HepG2 (cell line): ENCODE data around the gene PARP8. TPM values are rescaled to one million over a fixed set of nuclear protein-coding genes. Genes with fewer than 3 reads are reported as not detected.

Experiments used
- ATAC-seq: fragments of 200-7000 bp; cut with Tn5 transposase; 3 replicates; pipeline ENCODE4 v1.9.1; 2020; ENCODE audit warnings: mild to moderate bottlenecking, moderate library complexity
- BruUV-seq: library from RNA; stranded (reverse); fragments of 400-500 nt; replicated peaks from 2 replicates; lab custom pipeline; 2021; lab: Mats Ljungman, UMichigan
- CTCF ChIA-PET: fragments of 300-600 bp; formaldehyde crosslinking; extraction: SDS; loops from one replicate; lab custom pipeline; 2021; ENCODE audit warnings: low total read pairs, inconsistent platforms, low intra/inter-chr PET ratio; lab: Yijun Ruan, JAX
- POLR2A ChIA-PET: fragments of 350-600 bp; sonication (Branson Sonifier 250); formaldehyde crosslinking; loops from one replicate; lab custom pipeline; 2020; ENCODE audit warnings: antibody characterized with exemption, inconsistent platforms; lab: Yijun Ruan, JAX
- DNase-seq: peaks from one replicate; pipeline ENCODE4 v3.0.0-alpha.2; 2015; ENCODE audit warnings: low spot score
- FAIRE-seq: peaks from 3 replicates; lab custom pipeline; 2011; peaks lifted over from hg19 to GRCh38; lab: Jason Lieb, UNC
- H2AFZ ChIP-seq: one replicate; pipeline ENCODE4 v1.6.1; 2011; ENCODE audit warnings: low read length, inconsistent platforms
- H3K27ac ChIP-seq: fragments of 300-600 bp; 3 replicates; pipeline ENCODE4 v1.8.0; 2011; ENCODE audit warnings: mixed run types, mild to moderate bottlenecking, mixed read lengths, low read length, inconsistent platforms; ENCODE audit not compliant: insufficient read depth; ENCODE audit errors: extremely low read length
- H3K27me3 ChIP-seq, 2 experiments: fragments of 200-600 bp in 1 of 2; 2 replicates in 1 of 2; 3 replicates in 1 of 2; pipeline versions ENCODE4 v1.6.0 to v1.8.0; 2011; ENCODE audit warnings: low read length in 2 of 2, mild to moderate bottlenecking in 2 of 2, moderate library complexity in 2 of 2, inconsistent platforms in 1 of 2; ENCODE audit not compliant: insufficient read depth in 2 of 2, control insufficient read depth in 1 of 2
- H3K36me3 ChIP-seq, 2 experiments: fragments of 200-600 bp in 1 of 2; replicated peaks in 1 of 2; 2 replicates in 1 of 2; 3 replicates in 1 of 2; pipeline versions ENCODE4 v1.5.1 to v1.8.0; 2011; ENCODE audit warnings: low read length in 2 of 2, inconsistent platforms in 1 of 2; ENCODE audit not compliant: insufficient read depth in 2 of 2, control insufficient read depth in 1 of 2
- H3K4me1 ChIP-seq: 2 replicates; pipeline ENCODE4 v1.5.1; 2012; ENCODE audit warnings: low read length, inconsistent platforms; ENCODE audit not compliant: insufficient read depth
- H3K4me2 ChIP-seq: 2 replicates; pipeline ENCODE4 v1.6.0; 2011; ENCODE audit warnings: low read depth, low read length, inconsistent platforms
- H3K4me3 ChIP-seq, 3 experiments: fragments of 200-600 bp in 1 of 3; sonication (generic), shearing (Covaris generic) in 1 of 3; replicated peaks in 1 of 3; 2 replicates each; pipeline ENCODE4 v1.5.1; 2011 to 2016; ENCODE audit warnings: low read length in 3 of 3, inconsistent platforms in 2 of 3, low read depth in 2 of 3, mild to moderate bottlenecking in 2 of 3, control low read depth in 1 of 3, mixed read lengths in 1 of 3; ENCODE audit not compliant: insufficient read depth in 1 of 3
- H3K79me2 ChIP-seq: one replicate; pipeline ENCODE4 v1.6.1; 2011; ENCODE audit warnings: low read length, inconsistent platforms; ENCODE audit not compliant: insufficient read depth
- H3K9ac ChIP-seq: 2 replicates; pipeline ENCODE4 v1.6.0; 2011; ENCODE audit warnings: mild to moderate bottlenecking, low read depth, low read length, inconsistent platforms; ENCODE audit not compliant: insufficient read depth
- H3K9me3 ChIP-seq: 2 replicates; pipeline ENCODE4 v1.5.1; 2012; ENCODE audit warnings: mild to moderate bottlenecking, low read length
- H4K20me1 ChIP-seq: 2 replicates; pipeline ENCODE4 v1.6.0; 2011; ENCODE audit warnings: inconsistent platforms, mild to moderate bottlenecking, low read length, moderate library complexity; ENCODE audit not compliant: insufficient read depth
- ELF1 ChIP-seq: sonication (generic); formaldehyde crosslinking; IDR thresholded peaks from 2 replicates; pipeline ENCODE4 v1.4.0; 2020; ENCODE audit warnings: missing genetic modification reagents
- FLYWCH1 ChIP-seq: sonication (generic); formaldehyde crosslinking; IDR thresholded peaks from 2 replicates; pipeline ENCODE4 v1.8.1; 2023; ENCODE audit warnings: mild to moderate bottlenecking, missing genetic modification reagents
- FOXP4 ChIP-seq: sonication (generic); formaldehyde crosslinking; IDR thresholded peaks from 2 replicates; pipeline ENCODE4 v1.4.0; 2020; ENCODE audit warnings: missing genetic modification reagents
- GABPB1 ChIP-seq: IDR thresholded peaks from 2 replicates; pipeline ENCODE4 v1.6.1; 2016; ENCODE audit warnings: mild to moderate bottlenecking, missing genetic modification reagents, moderate library complexity, missing compliant biosample characterization
- IRF9 ChIP-seq: sonication (generic); formaldehyde crosslinking; IDR thresholded peaks from 2 replicates; pipeline ENCODE4 v1.8.0; 2022; ENCODE audit warnings: missing genetic modification reagents, mild to moderate bottlenecking, borderline replicate concordance
- PBX2 ChIP-seq: IDR thresholded peaks from 2 replicates; pipeline ENCODE4 v1.6.1; 2016; ENCODE audit warnings: control low read depth
- SALL1 ChIP-seq: sonication (generic); formaldehyde crosslinking; IDR thresholded peaks from 2 replicates; pipeline ENCODE4 v1.8.0; 2022; ENCODE audit warnings: mild to moderate bottlenecking, missing genetic modification reagents
- SP4 ChIP-seq: sonication (generic); formaldehyde crosslinking; IDR thresholded peaks from 2 replicates; pipeline ENCODE4 v1.8.1; 2023; ENCODE audit warnings: mild to moderate bottlenecking, missing genetic modification reagents
- TEF ChIP-seq: sonication (generic); formaldehyde crosslinking; IDR thresholded peaks from 2 replicates; pipeline ENCODE4 v1.5.0; 2020; ENCODE audit warnings: missing genetic modification reagents
- TMF1 ChIP-seq: sonication (generic); formaldehyde crosslinking; IDR thresholded peaks from 2 replicates; pipeline ENCODE4 v1.8.1; 2022; ENCODE audit warnings: low read depth, missing genetic modification reagents
- ZBTB21 ChIP-seq: sonication (generic); formaldehyde crosslinking; IDR thresholded peaks from 2 replicates; pipeline ENCODE4 v1.4.0; 2020; ENCODE audit warnings: missing genetic modification reagents
- ZBTB7B ChIP-seq: sonication (generic); formaldehyde crosslinking; IDR thresholded peaks from 2 replicates; pipeline ENCODE4 v1.4.0; 2020; ENCODE audit warnings: missing genetic modification reagents
- ZNF800 ChIP-seq: sonication (generic); formaldehyde crosslinking; IDR thresholded peaks from 2 replicates; pipeline ENCODE4 v1.4.0; 2020; ENCODE audit warnings: missing genetic modification reagents
- WGBS: methylation state at CpG from one replicate; pipeline ENCODE4 v1.1.6; 2017; ENCODE audit warnings: low lambda C conversion rate; 5-methylcytosine and 5-hydroxymethylcytosine counted together
- in situ Hi-C: cut with HindIII; loops from 2 replicates; pipeline ENCODE4 v1.10.0; 2017; ENCODE audit warnings: low pct_unique_long_range_greater_than_20kb; ENCODE audit not compliant: extremely low pct_ligation_motif_present
- intact Hi-C: fragments of 100-400 bp; cut with micrococcal nuclease; formaldehyde crosslinking; loops from one replicate; pipeline ENCODE4 v1.10.0; 2022; ENCODE audit not compliant: unreplicated experiment
- polyA plus RNA-seq, 8 experiments: library from polyadenylated mRNA; depleted of rRNA in 3 of 8; stranded (reverse) in 7 of 8; unstranded in 1 of 8; fragments of >200 nt; fragmentation: Illumina TruSeq in 4 of 8; extraction: Trizol in 4 of 8; gene quantifications; 2 replicates each; pipeline versions ENCODE4 v1.2.1 to v1.2.3, GENCODE V29; 2011 to 2016; ENCODE audit warnings: low read depth in 4 of 8, missing spikeins in 1 of 8, mixed read lengths in 1 of 8; ENCODE audit not compliant: insufficient read depth in 1 of 8
- total RNA-seq, 5 experiments: library from RNA; depleted of rRNA; stranded (reverse); fragments of >200 nt; fragmentation: Illumina TruSeq; extraction: Trizol; gene quantifications; 2 replicates each; pipeline ENCODE4 v1.2.3, GENCODE V29; 2016; ENCODE audit warnings: low read depth in 1 of 5

Gene PARP8
- total and polyA plus RNA-seq, 2 of the 13 experiments (the other 11 are each of a cell fraction or from before 2014, with no cell fraction given), result 0.11 to 0.29 TPM

- TF ChIP-seq ZBTB21 (CRISPR knock-in tag) (no peak), SP4 (CRISPR knock-in tag) (no peak), ZNF800 (CRISPR knock-in tag) (no peak), TMF1 (CRISPR knock-in tag) (no peak)
Observed at GRCh38 chr5:50792843-50793242, 126.4 kb downstream of the PARP8 start (continued).

GRCh38 chr5:50794812-50795211, 128.4 kb downstream of the PARP8 start:
- intact Hi-C loops (no loop called here), in situ Hi-C loops (no loop called here)
- ChIA-PET CTCF (no interaction called here), POLR2A (no interaction called here)
- H3K36me3 ChIP-seq, result no peaks in the 10 kb centered on the region
- H3K4me3 ChIP-seq, result no peak overlapping the region
- no peaks in the 10 kb centered on the region for H3K27me3 ChIP-seq
- no peaks in the 10 kb centered on the region for H3K79me2 ChIP-seq
- H3K27ac ChIP-seq, result no peak overlapping the region
- 10% methylated on average over 6 of the region's 12 CpGs for WGBS
- no peaks in the 10 kb centered on the region for H3K9me3 ChIP-seq
- BruUV-seq, result no TSS peak
- DNase-seq (no peak), ATAC-seq (no peak), FAIRE-seq (no peak)
- no peaks in the 10 kb centered on the region for H3K4me1 ChIP-seq
- H3K9ac ChIP-seq, result no peak overlapping the region
- no peak overlapping the region for H3K4me2 ChIP-seq
- H4K20me1 ChIP-seq, result no peaks in the 10 kb centered on the region
- H2AFZ ChIP-seq, result no peak overlapping the region
- TF ChIP-seq FOXP4 (CRISPR knock-in tag) (no peak), IRF9 (no peak), GABPB1 (CRISPR knock-in tag) (no peak), SALL1 (CRISPR knock-in tag) (no peak), ELF1 (CRISPR knock-in tag) (no peak), ZBTB7B (CRISPR knock-in tag) (no peak), PBX2 (CRISPR knock-in tag) (no peak), FLYWCH1 (CRISPR knock-in tag) (no peak), TEF (no peak)
